ENCODE results near the gene MBD6. TPM values are rescaled to one million over a fixed set of nuclear protein-coding genes. Genes with fewer than 3 reads are reported as not detected.
A peak's percentile ranks its signal among the peaks of the same experiment; 100 is the strongest.

MBD6 gene
- total and polyA plus RNA-seq, 2 of the 13 experiments (the other 11 are each of a cell fraction or from before 2014, with no cell fraction given): 4.1 to 5.9 TPM

DNA sequence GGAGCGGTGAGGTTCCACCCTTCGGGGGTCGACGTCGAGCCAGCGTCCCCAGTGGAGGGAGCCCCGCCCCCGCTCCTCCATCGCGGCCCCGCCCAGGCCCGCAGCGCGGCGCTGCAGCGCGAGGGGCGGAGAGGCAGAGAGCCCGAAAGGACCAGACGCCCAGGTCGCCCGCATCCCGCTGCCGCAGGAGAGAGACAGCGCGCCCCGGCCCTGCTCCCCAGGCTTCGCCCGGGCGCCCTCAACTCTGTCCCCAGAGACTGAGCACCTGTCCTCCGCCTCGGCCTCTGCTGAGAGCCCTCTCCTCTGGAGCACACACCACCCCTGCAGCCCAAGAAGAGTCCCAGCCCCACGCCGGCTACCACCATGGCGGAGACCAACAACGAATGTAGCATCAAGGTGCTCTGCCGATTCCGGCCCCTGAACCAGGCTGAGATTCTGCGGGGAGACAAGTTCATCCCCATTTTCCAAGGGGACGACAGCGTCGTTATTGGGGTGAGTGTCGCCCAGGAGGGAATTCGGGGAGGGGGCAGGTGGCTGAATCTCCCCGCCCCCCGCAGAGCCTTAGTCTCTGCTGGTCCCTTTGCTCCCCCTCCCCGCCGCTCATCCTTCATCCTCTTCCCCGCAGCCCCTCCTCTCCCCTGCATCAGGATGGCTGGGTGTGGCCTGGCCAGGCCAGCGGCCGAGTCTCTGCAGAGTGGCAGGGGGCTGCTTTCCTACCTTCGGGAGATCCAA, 27.5 kb downstream of the MBD6 start, which contains the start of gene KIF5A (continued):
- TF ChIP-seq, protein P1, sequence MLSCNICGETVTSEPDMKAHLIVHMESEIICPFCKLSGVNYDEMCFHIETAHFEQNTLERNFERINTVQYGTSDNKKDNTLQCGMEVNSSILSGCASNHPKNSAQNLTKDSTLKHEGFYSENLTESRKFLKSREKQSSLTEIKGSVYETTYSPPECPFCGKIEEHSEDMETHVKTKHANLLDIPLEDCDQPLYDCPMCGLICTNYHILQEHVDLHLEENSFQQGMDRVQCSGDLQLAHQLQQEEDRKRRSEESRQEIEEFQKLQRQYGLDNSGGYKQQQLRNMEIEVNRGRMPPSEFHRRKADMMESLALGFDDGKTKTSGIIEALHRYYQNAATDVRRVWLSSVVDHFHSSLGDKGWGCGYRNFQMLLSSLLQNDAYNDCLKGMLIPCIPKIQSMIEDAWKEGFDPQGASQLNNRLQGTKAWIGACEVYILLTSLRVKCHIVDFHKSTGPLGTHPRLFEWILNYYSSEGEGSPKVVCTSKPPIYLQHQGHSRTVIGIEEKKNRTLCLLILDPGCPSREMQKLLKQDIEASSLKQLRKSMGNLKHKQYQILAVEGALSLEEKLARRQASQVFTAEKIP (CRISPR knock-in tag; IDR thresholded peaks at IDR 0.05; ENCODE audit: borderline replicate concordance): no peak
- no peak for TF ChIP-seq DNMT1 (CRISPR knock-in tag; IDR thresholded peaks at IDR 0.05)
- TF ChIP-seq POLR2A (IDR thresholded peaks at IDR 0.05; ENCODE audit: insufficient read depth in 1 of 2, low read depth in 2 of 2, low read length in 2 of 2): peak in 1 of 2 experiments; percentile 49; a peak in 1 of 4 replicates
- TF ChIP-seq, protein P2, sequence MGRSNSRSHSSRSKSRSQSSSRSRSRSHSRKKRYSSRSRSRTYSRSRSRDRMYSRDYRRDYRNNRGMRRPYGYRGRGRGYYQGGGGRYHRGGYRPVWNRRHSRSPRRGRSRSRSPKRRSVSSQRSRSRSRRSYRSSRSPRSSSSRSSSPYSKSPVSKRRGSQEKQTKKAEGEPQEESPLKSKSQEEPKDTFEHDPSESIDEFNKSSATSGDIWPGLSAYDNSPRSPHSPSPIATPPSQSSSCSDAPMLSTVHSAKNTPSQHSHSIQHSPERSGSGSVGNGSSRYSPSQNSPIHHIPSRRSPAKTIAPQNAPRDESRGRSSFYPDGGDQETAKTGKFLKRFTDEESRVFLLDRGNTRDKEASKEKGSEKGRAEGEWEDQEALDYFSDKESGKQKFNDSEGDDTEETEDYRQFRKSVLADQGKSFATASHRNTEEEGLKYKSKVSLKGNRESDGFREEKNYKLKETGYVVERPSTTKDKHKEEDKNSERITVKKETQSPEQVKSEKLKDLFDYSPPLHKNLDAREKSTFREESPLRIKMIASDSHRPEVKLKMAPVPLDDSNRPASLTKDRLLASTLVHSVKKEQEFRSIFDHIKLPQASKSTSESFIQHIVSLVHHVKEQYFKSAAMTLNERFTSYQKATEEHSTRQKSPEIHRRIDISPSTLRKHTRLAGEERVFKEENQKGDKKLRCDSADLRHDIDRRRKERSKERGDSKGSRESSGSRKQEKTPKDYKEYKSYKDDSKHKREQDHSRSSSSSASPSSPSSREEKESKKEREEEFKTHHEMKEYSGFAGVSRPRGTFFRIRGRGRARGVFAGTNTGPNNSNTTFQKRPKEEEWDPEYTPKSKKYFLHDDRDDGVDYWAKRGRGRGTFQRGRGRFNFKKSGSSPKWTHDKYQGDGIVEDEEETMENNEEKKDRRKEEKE (IDR thresholded peaks at IDR 0.05): no peak
- no peak for TF ChIP-seq ZKSCAN5 (CRISPR knock-in tag; IDR thresholded peaks at IDR 0.05)
- no peak for TF ChIP-seq DMAP1 (CRISPR knock-in tag; IDR thresholded peaks at IDR 0.05)
- TF ChIP-seq, protein P3, sequence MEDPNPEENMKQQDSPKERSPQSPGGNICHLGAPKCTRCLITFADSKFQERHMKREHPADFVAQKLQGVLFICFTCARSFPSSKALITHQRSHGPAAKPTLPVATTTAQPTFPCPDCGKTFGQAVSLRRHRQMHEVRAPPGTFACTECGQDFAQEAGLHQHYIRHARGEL (CRISPR knock-in tag; IDR thresholded peaks at IDR 0.05): no peak
- TF ChIP-seq HNF4A (CRISPR knock-in tag; IDR thresholded peaks at IDR 0.05): no peak
- TF ChIP-seq TEAD3 (CRISPR knock-in tag; optimal IDR thresholded peaks at IDR 0.05; ENCODE audit: borderline replicate concordance): peak; percentile 42
- 0 out of 2 replicates have a peak, but pooled peaks have one; percentile 24 for TF ChIP-seq FOSL2 (CRISPR knock-in tag; IDR thresholded peaks at IDR 0.05)
- no peak for TF ChIP-seq LCORL (IDR thresholded peaks at IDR 0.05)
- 0 out of 2 replicates have a peak, but pooled peaks have one; percentile 25 for TF ChIP-seq LCORL (CRISPR knock-in tag; IDR thresholded peaks at IDR 0.05)
- TF ChIP-seq MBD4 (IDR thresholded peaks at IDR 0.05; ENCODE audit: borderline replicate concordance, low read length): no peak
- no peak for TF ChIP-seq POLR2AphosphoS2 (IDR thresholded peaks at IDR 0.05; ENCODE audit: low read depth, low read length)
- TF ChIP-seq ZBTB21 (CRISPR knock-in tag; IDR thresholded peaks at IDR 0.05): no peak
- TF ChIP-seq, protein P4, sequence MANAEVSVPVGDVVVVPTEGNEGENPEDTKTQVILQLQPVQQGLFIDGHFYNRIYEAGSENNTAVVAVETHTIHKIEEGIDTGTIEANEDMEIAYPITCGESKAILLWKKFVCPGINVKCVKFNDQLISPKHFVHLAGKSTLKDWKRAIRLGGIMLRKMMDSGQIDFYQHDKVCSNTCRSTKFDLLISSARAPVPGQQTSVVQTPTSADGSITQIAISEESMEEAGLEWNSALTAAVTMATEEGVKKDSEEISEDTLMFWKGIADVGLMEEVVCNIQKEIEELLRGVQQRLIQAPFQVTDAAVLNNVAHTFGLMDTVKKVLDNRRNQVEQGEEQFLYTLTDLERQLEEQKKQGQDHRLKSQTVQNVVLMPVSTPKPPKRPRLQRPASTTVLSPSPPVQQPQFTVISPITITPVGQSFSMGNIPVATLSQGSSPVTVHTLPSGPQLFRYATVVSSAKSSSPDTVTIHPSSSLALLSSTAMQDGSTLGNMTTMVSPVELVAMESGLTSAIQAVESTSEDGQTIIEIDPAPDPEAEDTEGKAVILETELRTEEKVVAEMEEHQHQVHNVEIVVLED (CRISPR knock-in tag; IDR thresholded peaks at IDR 0.05; ENCODE audit: borderline replicate concordance): no peak
- TF ChIP-seq ZNF274 (CRISPR knock-in tag; IDR thresholded peaks at IDR 0.05): no peak
- no peak for TF ChIP-seq ZNF883 (CRISPR knock-in tag; IDR thresholded peaks at IDR 0.05; ENCODE audit: not compliant biosample characterization)
- TF ChIP-seq, protein P5, sequence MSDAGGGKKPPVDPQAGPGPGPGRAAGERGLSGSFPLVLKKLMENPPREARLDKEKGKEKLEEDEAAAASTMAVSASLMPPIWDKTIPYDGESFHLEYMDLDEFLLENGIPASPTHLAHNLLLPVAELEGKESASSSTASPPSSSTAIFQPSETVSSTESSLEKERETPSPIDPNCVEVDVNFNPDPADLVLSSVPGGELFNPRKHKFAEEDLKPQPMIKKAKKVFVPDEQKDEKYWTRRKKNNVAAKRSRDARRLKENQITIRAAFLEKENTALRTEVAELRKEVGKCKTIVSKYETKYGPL (CRISPR knock-in tag; IDR thresholded peaks at IDR 0.05): no peak
- no peak for TF ChIP-seq ETV5 (CRISPR knock-in tag; IDR thresholded peaks at IDR 0.05; ENCODE audit: borderline replicate concordance)
- no peak for TF ChIP-seq ZNF766 (CRISPR knock-in tag; IDR thresholded peaks at IDR 0.05; ENCODE audit: borderline replicate concordance)
- TF ChIP-seq SOX5 (CRISPR knock-in tag; IDR thresholded peaks at IDR 0.05; ENCODE audit: borderline replicate concordance): no peak

All from HepG2 (cell line).